MV-4-11 (cell line): ENCODE results near the gene STMP1.

Experiments
- DNase-seq: peaks from one replicate; lab custom pipeline; 2025; lab: John Stamatoyannopoulos, UW

Gene STMP1

GRCh38 chr7:135721198-135721820 lies 59.0 kb downstream of the STMP1 start:
- no peak for DNase-seq

GRCh38 chr7:135723411-135723810 lies 61.1 kb downstream of the STMP1 start:
- no peak for DNase-seq
